HepG2 (cell line): Measurements from ENCODE around the gene SH2D3C. TPM values are rescaled to one million over a fixed set of nuclear protein-coding genes. Genes with fewer than 3 reads are reported as not detected.

Source experiments
- ATAC-seq: fragments of 200-7000 bp; cut with Tn5 transposase; 3 replicates; pipeline ENCODE4 v1.9.1; 2020; ENCODE audit warnings: mild to moderate bottlenecking, moderate library complexity
- BruUV-seq: library from RNA; stranded (reverse); fragments of 400-500 nt; replicated peaks from 2 replicates; lab custom pipeline; 2021; lab: Mats Ljungman, UMichigan
- CTCF ChIA-PET: fragments of 300-600 bp; formaldehyde crosslinking; extraction: SDS; loops from one replicate; lab custom pipeline; 2021; ENCODE audit warnings: low total read pairs, inconsistent platforms, low intra/inter-chr PET ratio; lab: Yijun Ruan, JAX
- POLR2A ChIA-PET: fragments of 350-600 bp; sonication (Branson Sonifier 250); formaldehyde crosslinking; loops from one replicate; lab custom pipeline; 2020; ENCODE audit warnings: antibody characterized with exemption, inconsistent platforms; lab: Yijun Ruan, JAX
- DNase-seq: peaks from one replicate; pipeline ENCODE4 v3.0.0-alpha.2; 2015; ENCODE audit warnings: low spot score
- FAIRE-seq: peaks from 3 replicates; lab custom pipeline; 2011; peaks lifted over from hg19 to GRCh38; lab: Jason Lieb, UNC
- H2AFZ ChIP-seq: one replicate; pipeline ENCODE4 v1.6.1; 2011; ENCODE audit warnings: low read length, inconsistent platforms
- H3K27ac ChIP-seq: fragments of 300-600 bp; 3 replicates; pipeline ENCODE4 v1.8.0; 2011; ENCODE audit warnings: mixed run types, mild to moderate bottlenecking, mixed read lengths, low read length, inconsistent platforms; ENCODE audit not compliant: insufficient read depth; ENCODE audit errors: extremely low read length
- H3K27me3 ChIP-seq, 2 experiments: fragments of 200-600 bp in 1 of 2; 2 replicates in 1 of 2; 3 replicates in 1 of 2; pipeline versions ENCODE4 v1.6.0 to v1.8.0; 2011; ENCODE audit warnings: low read length in 2 of 2, mild to moderate bottlenecking in 2 of 2, moderate library complexity in 2 of 2, inconsistent platforms in 1 of 2; ENCODE audit not compliant: insufficient read depth in 2 of 2, control insufficient read depth in 1 of 2
- H3K36me3 ChIP-seq, 2 experiments: fragments of 200-600 bp in 1 of 2; replicated peaks in 1 of 2; 2 replicates in 1 of 2; 3 replicates in 1 of 2; pipeline versions ENCODE4 v1.5.1 to v1.8.0; 2011; ENCODE audit warnings: low read length in 2 of 2, inconsistent platforms in 1 of 2; ENCODE audit not compliant: insufficient read depth in 2 of 2, control insufficient read depth in 1 of 2
- H3K4me1 ChIP-seq: 2 replicates; pipeline ENCODE4 v1.5.1; 2012; ENCODE audit warnings: low read length, inconsistent platforms; ENCODE audit not compliant: insufficient read depth
- H3K4me2 ChIP-seq: 2 replicates; pipeline ENCODE4 v1.6.0; 2011; ENCODE audit warnings: low read depth, low read length, inconsistent platforms
- H3K4me3 ChIP-seq, 3 experiments: fragments of 200-600 bp in 1 of 3; sonication (generic), shearing (Covaris generic) in 1 of 3; replicated peaks in 1 of 3; 2 replicates each; pipeline ENCODE4 v1.5.1; 2011 to 2016; ENCODE audit warnings: low read length in 3 of 3, inconsistent platforms in 2 of 3, low read depth in 2 of 3, mild to moderate bottlenecking in 2 of 3, control low read depth in 1 of 3, mixed read lengths in 1 of 3; ENCODE audit not compliant: insufficient read depth in 1 of 3
- H3K79me2 ChIP-seq: one replicate; pipeline ENCODE4 v1.6.1; 2011; ENCODE audit warnings: low read length, inconsistent platforms; ENCODE audit not compliant: insufficient read depth
- H3K9ac ChIP-seq: 2 replicates; pipeline ENCODE4 v1.6.0; 2011; ENCODE audit warnings: mild to moderate bottlenecking, low read depth, low read length, inconsistent platforms; ENCODE audit not compliant: insufficient read depth
- H3K9me3 ChIP-seq: 2 replicates; pipeline ENCODE4 v1.5.1; 2012; ENCODE audit warnings: mild to moderate bottlenecking, low read length
- H4K20me1 ChIP-seq: 2 replicates; pipeline ENCODE4 v1.6.0; 2011; ENCODE audit warnings: inconsistent platforms, mild to moderate bottlenecking, low read length, moderate library complexity; ENCODE audit not compliant: insufficient read depth
- CREB3 ChIP-seq: sonication (generic); formaldehyde crosslinking; IDR thresholded peaks from 2 replicates; pipeline ENCODE4 v1.5.0; 2020; ENCODE audit warnings: missing genetic modification reagents
- CREBL2 ChIP-seq: sonication (generic); formaldehyde crosslinking; IDR thresholded peaks from 2 replicates; pipeline ENCODE4 v1.8.1; 2023; ENCODE audit warnings: missing genetic modification reagents, mild to moderate bottlenecking, borderline replicate concordance
- HMGA1 ChIP-seq: sonication (generic); formaldehyde crosslinking; conservative IDR thresholded peaks from 2 replicates; pipeline ENCODE4 v1.4.0; 2020; ENCODE audit warnings: missing genetic modification reagents
- HOXA9 ChIP-seq: sonication (generic); formaldehyde crosslinking; IDR thresholded peaks from 2 replicates; pipeline ENCODE4 v1.8.1; 2022; ENCODE audit warnings: missing genetic modification reagents, mild to moderate bottlenecking, moderate library complexity, borderline replicate concordance
- IKZF4 ChIP-seq: sonication (generic); formaldehyde crosslinking; IDR thresholded peaks from 2 replicates; pipeline ENCODE4 v1.5.1; 2020; ENCODE audit warnings: borderline replicate concordance, mild to moderate bottlenecking, low read depth, missing genetic modification reagents; ENCODE audit errors: not compliant biosample characterization
- KLF13 ChIP-seq: sonication (generic); formaldehyde crosslinking; IDR thresholded peaks from 2 replicates; pipeline ENCODE4 v1.4.0; 2020; ENCODE audit warnings: mild to moderate bottlenecking, missing genetic modification reagents
- MXD1 ChIP-seq: sonication (generic); formaldehyde crosslinking; IDR thresholded peaks from 2 replicates; pipeline ENCODE4 v1.4.0; 2020; ENCODE audit warnings: mild to moderate bottlenecking, missing genetic modification reagents
- PRDM15 ChIP-seq: sonication (generic); formaldehyde crosslinking; IDR thresholded peaks from 2 replicates; pipeline ENCODE4 v1.4.0; 2020; ENCODE audit warnings: missing genetic modification reagents
- RBFOX2 ChIP-seq: fragments of 200-400 bp; formaldehyde crosslinking; IDR thresholded peaks from 2 replicates; pipeline ENCODE4 v1.6.1; 2017; ENCODE audit warnings: low read depth, mild to moderate bottlenecking, low read length
- RELA ChIP-seq: sonication (generic); formaldehyde crosslinking; IDR thresholded peaks from 2 replicates; pipeline ENCODE4 v1.4.0; 2020; ENCODE audit warnings: missing genetic modification reagents
- SKI ChIP-seq: fragments of 450-650 bp; IDR thresholded peaks from one replicate; pipeline ENCODE4 v1.6.1; 2018; ENCODE audit warnings: mild to moderate bottlenecking; ENCODE audit not compliant: partially characterized antibody
- SMAD1 ChIP-seq: sonication (generic); formaldehyde crosslinking; IDR thresholded peaks from 2 replicates; pipeline ENCODE4 v1.4.0; 2020; ENCODE audit warnings: missing genetic modification reagents, low read depth, mild to moderate bottlenecking, borderline replicate concordance
- SMC3 ChIP-seq: IDR thresholded peaks from 2 replicates; pipeline ENCODE4 v1.6.1; 2011; ENCODE audit warnings: low read length, improper control_type of control experiment
- THAP7 ChIP-seq: sonication (generic); formaldehyde crosslinking; IDR thresholded peaks from 2 replicates; pipeline ENCODE4 v1.8.1; 2023; ENCODE audit warnings: mild to moderate bottlenecking, missing genetic modification reagents
- U2AF1 ChIP-seq: fragments of 200-400 bp; formaldehyde crosslinking; optimal IDR thresholded peaks from 2 replicates; pipeline ENCODE3; 2017; ENCODE audit warnings: mild to moderate bottlenecking, low read depth, low read length
- ZNF225 ChIP-seq: sonication (generic); formaldehyde crosslinking; IDR thresholded peaks from 2 replicates; pipeline ENCODE4 v1.4.0; 2020; ENCODE audit warnings: mild to moderate bottlenecking, missing genetic modification reagents
- ZNF256 ChIP-seq: sonication (generic); formaldehyde crosslinking; conservative IDR thresholded peaks from 2 replicates; pipeline ENCODE4 v1.4.0; 2020; ENCODE audit warnings: missing genetic modification reagents
- WGBS: methylation state at CpG from one replicate; pipeline ENCODE4 v1.1.6; 2017; ENCODE audit warnings: low lambda C conversion rate; 5-methylcytosine and 5-hydroxymethylcytosine counted together
- in situ Hi-C: cut with HindIII; loops from 2 replicates; pipeline ENCODE4 v1.10.0; 2017; ENCODE audit warnings: low pct_unique_long_range_greater_than_20kb; ENCODE audit not compliant: extremely low pct_ligation_motif_present
- intact Hi-C: fragments of 100-400 bp; cut with micrococcal nuclease; formaldehyde crosslinking; loops from one replicate; pipeline ENCODE4 v1.10.0; 2022; ENCODE audit not compliant: unreplicated experiment
- polyA plus RNA-seq, 8 experiments: library from polyadenylated mRNA; depleted of rRNA in 3 of 8; stranded (reverse) in 7 of 8; unstranded in 1 of 8; fragments of >200 nt; fragmentation: Illumina TruSeq in 4 of 8; extraction: Trizol in 4 of 8; gene quantifications; 2 replicates each; pipeline versions ENCODE4 v1.2.1 to v1.2.3, GENCODE V29; 2011 to 2016; ENCODE audit warnings: low read depth in 4 of 8, missing spikeins in 1 of 8, mixed read lengths in 1 of 8; ENCODE audit not compliant: insufficient read depth in 1 of 8
- total RNA-seq, 5 experiments: library from RNA; depleted of rRNA; stranded (reverse); fragments of >200 nt; fragmentation: Illumina TruSeq; extraction: Trizol; gene quantifications; 2 replicates each; pipeline ENCODE4 v1.2.3, GENCODE V29; 2016; ENCODE audit warnings: low read depth in 1 of 5

The SH2D3C gene
- total and polyA plus RNA-seq, 2 of the 13 experiments (the other 11 are each of a cell fraction or from before 2014, with no cell fraction given), result not detected

GRCh38 chr9:127734747-127735529 lies 43.5 kb downstream of the SH2D3C start, which contains the start of gene TOR2A:
Gene TOR2A, minus strand, starts transcription at chr9:127735294. Its CDS starts 24 bp downstream, at chr9:127735270.
- in situ Hi-C loops, result loop anchor here (5.0 to 10.0 kb wide), 2 partner anchors 47 to 230 kb away; no protein-coding TSS in a partner anchor
- FAIRE-seq (peak; percentile 73), ATAC-seq (peak; percentile 91), DNase-seq (peak; percentile 93)
- intact Hi-C loops, result loop anchor here (1.0 to 2.0 kb wide), 3 partner anchors 68 to 184 kb away; partner anchors contain the start of gene FPGS
- BruUV-seq, result no TSS peak
- Histone ChIP-seq H3K4me1 (peaks cover 29% of the 10 kb centered on the region), H3K4me3 (peak within 1 kb of the TSS; percentile 57 to 77 (median 74)), H3K36me3 (no peaks in the 10 kb centered on the region), H3K27me3 (peaks cover 4 to 19% of the 10 kb centered on the region in 2 experiments; a peak in 4 of 5 replicates), H3K4me2 (peak within 1 kb of the TSS; percentile 73), H3K27ac (peak within 1 kb of the TSS; percentile 71), H3K9me3 (no peaks in the 10 kb centered on the region), H4K20me1 (no peaks in the 10 kb centered on the region), H3K9ac (peak within 1 kb of the TSS; percentile 76), H2AFZ (no peak within 1 kb of the TSS), H3K79me2 (no peaks in the 10 kb centered on the region)
- 3% methylated on average over 8 of the region's 76 CpGs for WGBS
- CTCF ChIA-PET, result interaction anchor here (1.2 to 3.9 kb wide), 4 partner anchors 50 to 186 kb away, joined by 3 to 33 read pairs (median 8); partner anchors contain the start of gene CDK9
- POLR2A ChIA-PET, result interaction anchor here (0.8 to 1.5 kb wide), 12 partner anchors 19 to 284 kb away, joined by 3 to 11 read pairs (median 5); partner anchors contain the start of genes CDK9, LRSAM1, PTRH1 and RPL12
- peak; percentile 57; the same call in 1 of the 2 replicates for TF ChIP-seq ZNF225 (CRISPR knock-in tag)
- TF ChIP-seq SKI, result peak; percentile 54
- TF ChIP-seq U2AF1, result no peak
- TF ChIP-seq HMGA1, result no peak
- TF ChIP-seq SMC3, result peak; percentile 65
- TF ChIP-seq SMAD1, result peak; percentile 93
- TF ChIP-seq CREBL2, result no peak
- TF ChIP-seq RELA (CRISPR knock-in tag), result no peak
- TF ChIP-seq IKZF4 (CRISPR knock-in tag), result peak; percentile 63
- peak; percentile 32; the same call in 1 of the 2 replicates for TF ChIP-seq PRDM15 (CRISPR knock-in tag)
- TF ChIP-seq RBFOX2, result peak; percentile 84
- TF ChIP-seq THAP7 (CRISPR knock-in tag), result no peak
- peak; percentile 50; the same call in 1 of the 2 replicates for TF ChIP-seq MXD1 (CRISPR knock-in tag)
- TF ChIP-seq CREB3 (CRISPR knock-in tag), result peak; percentile 61; the same call in 1 of the 2 replicates
- no peak; the same call in 1 of the 2 replicates for TF ChIP-seq KLF13 (CRISPR knock-in tag)
- TF ChIP-seq ZNF256 (CRISPR knock-in tag), result no peak
- no peak for TF ChIP-seq HOXA9 (CRISPR knock-in tag)
